ENCODE results near the gene CPSF4L.
"Not testable (repeated sequence)": the region's sequence is repeated elsewhere in the genome, so short reads cannot be mapped to it uniquely, and the experiment has no call there.

Gene CPSF4L

DNA sequence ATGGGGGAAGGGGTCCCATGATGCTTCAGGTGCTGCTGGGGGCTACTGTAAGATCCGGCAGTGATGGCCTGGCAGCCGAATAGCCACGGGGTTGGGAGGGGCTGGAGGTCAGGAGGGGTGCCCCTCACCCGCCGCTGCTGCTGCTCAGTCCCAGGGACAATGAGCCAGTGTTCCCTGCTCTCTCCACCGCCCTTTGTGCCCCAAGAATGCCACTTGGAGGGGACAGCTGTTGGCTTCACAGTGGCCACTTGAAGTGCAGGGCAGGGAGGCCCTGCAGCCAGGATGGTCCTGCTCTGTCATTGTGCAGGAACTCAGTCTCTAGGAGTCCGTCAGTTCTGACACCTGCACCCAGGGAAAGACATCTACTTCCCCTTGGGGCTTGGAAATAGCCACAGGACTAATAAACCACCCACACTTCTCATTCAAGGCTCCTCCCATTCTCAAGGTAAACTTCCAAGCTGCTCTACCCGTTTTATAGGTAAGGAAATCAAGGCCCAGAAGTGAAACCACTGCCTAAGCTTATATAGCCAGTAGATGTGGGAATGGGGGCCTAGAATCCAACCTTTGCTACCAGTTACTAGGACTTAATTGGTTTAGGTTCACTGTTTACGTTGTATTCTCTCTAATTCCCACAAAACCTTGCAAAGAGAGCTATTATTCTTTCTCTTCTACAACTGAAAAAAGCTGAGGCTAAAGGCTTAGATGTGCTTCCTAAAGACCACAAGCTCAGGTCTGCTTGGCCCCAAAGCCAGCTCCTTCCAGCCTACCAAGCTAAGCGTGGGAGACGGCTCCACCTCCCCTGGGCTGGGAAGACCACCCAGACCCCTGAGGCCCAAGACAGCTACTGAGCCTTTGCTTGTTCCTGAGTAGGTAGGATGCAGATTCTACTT is 6.2 kb upstream of the CPSF4L start:
- no peak for DNase-seq (ENCODE audit: low read depth)

DNA sequence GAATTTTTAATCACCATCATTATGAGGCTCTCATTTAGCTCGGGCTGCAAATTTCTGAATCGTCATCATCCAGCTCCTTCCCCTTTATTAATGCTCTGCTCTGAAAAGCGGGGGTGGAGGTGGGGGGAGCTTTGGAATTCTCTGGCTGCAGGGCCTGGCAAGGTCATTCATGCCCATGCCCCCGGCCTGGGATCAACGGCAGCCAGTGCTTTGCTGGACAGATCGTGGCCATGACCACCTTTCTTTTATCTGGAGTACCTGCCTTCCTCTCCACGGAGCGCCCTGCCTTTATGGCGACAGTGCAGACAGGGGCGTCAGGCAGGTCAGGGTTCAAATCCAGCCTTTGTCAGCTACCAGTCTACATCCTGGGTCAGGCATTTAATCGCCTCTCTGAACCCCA is 5.1 kb upstream of the CPSF4L start:
- no peak for DNase-seq (ENCODE audit: low read depth)

GRCh38 chr17:73265646-73266640 is 4.3 kb upstream of the CPSF4L start:
- DNase-seq (ENCODE audit: low read depth), result no peak

GRCh38 chr17:73264448-73264847 is 2.8 kb upstream of the CPSF4L start:
- DNase-seq (ENCODE audit: low read depth), result not testable (repeated sequence)

DNA sequence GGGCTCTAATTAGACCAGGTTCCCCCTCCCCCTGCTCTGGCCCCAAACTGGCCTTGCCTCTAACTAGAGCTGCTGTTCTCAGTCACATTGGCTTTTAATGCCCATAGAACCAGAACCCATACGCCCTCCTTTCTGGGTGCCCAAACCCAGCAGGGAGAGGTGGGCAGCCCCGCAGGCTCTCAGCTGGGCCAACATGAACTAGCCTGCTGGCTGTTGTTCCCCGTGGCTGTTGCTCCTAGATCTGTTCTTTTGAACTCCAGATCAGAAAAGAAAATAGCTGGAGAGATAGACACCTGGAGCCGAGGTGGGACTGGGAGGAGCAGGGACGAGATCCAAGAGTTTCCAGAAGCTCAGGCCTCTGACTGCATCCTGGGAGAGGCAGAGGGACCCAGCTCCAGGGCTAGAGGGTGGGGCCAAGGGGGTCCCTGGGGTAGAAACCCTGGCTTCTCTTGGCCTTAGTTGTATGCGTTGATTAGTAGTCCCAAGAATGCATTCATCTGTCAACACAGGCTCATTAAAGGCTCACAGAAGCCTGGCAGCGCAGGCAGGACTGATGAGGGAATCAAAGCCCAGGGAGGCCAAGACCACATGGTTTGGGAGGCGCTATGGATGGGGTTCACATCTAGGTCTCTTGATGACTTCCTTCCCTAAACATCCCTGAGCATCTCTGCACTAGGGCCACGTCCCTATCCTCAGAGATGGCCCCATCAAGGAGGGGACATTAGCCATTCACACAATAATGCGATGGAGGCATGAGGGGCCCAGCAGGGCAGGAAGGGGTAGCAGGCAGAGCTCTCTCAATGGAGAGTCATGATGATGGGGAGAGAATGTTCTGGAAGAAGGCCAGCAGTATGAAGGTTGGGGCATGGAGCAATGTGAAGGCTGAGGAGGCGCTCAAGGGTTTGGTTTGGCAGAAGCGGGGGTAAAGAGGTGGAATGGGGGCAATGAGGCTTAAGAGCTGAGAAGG is 1.3 kb upstream of the CPSF4L start:
- no peak for DNase-seq (ENCODE audit: low read depth)

GRCh38 chr17:73261952-73262675 is 434 bp upstream of the CPSF4L start:
- no peak for DNase-seq (ENCODE audit: low read depth)

DNA sequence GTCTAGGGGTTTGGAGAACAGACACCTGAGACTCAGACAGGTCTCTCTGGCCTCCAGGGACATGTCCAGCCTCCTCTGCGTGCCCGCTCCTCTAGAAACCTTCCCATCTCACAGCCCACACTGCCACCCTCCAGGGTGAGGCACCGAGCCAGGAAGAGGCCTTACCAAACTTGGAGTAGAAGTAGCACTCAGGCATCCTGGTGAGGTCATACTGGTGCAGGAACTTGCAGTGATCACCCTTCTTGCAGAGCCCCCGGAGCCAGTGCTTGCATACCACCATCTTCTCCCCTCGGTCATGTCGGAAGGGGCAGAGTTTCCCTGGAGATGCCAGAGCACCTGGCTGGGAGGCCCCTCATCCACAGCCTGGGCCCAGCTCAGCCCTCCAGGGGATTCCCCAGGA is 4.2 kb downstream of the CPSF4L start:
- DNase-seq (ENCODE audit: low read depth), result no peak

DNA sequence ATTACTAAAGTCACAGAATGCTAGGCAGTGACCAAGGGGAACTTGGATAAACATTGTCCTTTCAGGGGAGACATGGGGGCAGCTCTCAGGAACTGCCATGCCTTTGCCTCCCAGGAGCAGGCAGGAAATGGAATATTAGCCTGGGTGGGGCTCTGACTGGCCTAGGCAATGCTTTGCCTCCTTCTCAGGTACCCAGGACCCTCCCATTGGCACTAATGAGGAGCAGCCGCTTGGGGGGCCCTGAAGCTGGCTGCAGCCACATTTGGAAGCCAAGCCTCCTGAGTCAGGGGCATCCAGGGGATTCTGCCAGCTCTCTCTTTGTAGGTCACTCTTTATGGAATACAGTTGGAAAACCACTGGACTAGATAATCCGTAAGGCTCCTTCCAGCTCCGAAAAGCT is 5.5 kb downstream of the CPSF4L start:
- DNase-seq (ENCODE audit: low read depth), result no peak

- peak; percentile 27 for DNase-seq (ENCODE audit: low read depth)
Measured at GRCh38 chr17:73255671-73256181, 6.0 kb downstream of the CPSF4L start.

DNA sequence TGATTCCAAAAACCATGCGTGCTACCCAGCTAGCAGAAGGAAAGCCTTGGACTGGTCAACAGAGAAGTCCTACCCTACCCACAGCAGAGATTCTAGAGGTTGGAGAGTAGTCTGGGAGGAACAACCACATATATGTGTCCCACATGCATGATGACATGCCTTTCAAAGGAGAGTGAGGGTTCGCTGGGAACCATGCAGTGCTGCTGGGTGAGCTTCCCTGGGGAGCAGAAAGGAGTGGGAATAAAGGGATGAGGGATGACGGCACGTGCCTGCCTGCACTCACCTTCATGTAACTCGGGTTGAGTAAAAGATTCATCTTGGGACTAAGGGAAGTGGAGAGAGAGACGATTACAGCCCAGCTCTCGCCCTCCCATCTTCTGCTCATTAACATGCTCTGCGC is 9.8 kb downstream of the CPSF4L start:
- no peak for DNase-seq (ENCODE audit: low read depth)

DNA sequence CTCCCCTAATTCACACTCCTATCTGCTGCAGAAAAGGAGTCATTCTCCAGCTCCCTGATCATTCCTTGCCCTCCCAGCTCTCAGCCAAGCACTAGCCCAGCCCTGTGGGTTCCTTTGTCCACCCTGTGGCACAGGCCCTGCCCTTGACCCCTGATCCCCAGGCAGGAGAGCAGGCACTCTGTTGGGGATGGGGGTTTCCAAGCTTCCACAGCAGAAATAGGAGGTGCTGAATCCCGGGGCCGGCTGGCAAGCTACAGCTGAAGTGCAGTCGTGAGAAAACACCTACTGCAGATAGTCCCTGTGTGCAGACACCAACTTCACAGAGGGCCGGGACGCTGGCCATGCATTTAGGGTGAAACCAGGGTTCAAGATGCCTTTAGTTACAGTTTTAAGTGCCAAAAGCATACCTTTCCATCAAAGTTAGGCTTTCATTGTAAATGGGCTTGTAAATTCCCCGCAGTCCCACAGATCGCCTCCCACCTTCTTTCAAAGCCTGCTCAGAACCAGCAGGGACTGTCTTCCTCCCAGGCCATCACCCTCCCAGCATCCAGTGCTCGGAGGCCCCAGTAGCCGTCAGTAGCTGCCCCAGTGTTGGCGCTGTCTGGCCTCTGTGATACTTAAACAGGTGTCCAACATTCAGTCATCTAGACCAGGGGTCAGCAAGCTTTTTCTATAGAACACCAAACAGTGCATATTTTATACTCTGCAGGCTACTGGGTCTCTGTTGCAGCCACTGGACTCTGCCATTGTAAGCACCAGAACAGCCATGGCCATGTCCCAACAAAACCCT is 10.6 kb downstream of the CPSF4L start:
- no peak for DNase-seq (ENCODE audit: low read depth)

DNA sequence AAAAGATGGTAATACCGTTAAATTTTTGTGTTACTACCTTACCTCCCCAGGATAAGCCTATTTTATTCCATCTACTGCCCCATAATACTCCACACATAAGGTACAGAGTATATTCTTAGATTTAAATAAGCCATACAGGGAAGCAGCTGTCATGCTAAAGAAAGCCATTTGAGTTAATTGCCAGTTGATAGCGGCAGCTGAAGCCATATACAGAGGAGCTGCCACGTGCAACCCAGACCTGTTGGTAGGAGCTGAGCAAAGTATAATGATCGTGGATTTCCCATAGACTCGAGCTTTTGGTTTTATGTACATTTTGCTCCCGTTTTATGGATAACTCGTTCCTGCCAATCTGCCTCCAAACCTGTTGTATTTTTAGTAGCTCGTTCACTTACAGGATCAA is 12.0 kb downstream of the CPSF4L start:
- no peak for DNase-seq (ENCODE audit: low read depth)

- no peak for DNase-seq (ENCODE audit: low read depth)
Measured at GRCh38 chr17:73248532-73248931, 13.1 kb downstream of the CPSF4L start.

DNA sequence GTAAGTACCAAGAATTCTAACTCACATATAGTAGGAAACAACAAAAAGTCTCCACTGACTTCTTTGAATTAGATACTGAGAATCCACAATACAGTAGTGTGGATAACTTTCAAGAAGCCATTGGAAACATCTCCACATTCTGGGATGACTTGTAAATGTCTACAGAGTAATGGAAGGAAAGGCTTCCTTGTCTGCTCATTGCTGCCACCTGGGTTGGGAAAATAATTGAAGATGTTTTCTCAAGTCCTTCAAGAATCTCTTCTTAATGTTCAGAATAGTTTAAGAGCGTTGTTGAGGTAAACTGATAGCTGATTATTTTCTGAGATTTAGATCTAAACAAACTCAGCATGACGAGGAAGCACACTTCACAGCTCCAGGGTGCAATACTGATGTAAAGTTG is 14.0 kb downstream of the CPSF4L start:
- DNase-seq (ENCODE audit: low read depth), result no peak

DNA sequence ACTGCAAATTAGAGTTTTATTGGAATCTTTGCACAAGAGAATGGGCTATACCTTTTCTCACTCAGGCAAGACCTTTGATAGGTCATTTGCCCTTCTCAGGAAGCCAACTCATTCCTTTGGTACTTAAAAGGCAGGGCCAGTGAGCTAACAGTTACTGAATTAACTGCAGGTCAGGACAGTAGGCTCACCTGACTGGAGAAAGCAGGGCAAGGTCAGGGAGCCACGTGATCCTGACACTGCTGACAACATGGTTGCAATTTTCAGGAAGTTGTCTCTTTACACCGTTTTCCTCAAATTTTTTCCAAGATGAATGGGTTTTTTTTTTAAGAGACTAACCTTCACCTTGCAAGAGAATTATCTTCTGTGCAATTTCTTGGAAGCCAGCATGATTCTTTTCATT is 21.1 kb downstream of the CPSF4L start:
- no peak for DNase-seq (ENCODE audit: low read depth)

- DNase-seq (ENCODE audit: low read depth), result no peak
Measured at GRCh38 chr17:73237714-73238113, 24.0 kb downstream of the CPSF4L start.

- DNase-seq (ENCODE audit: low read depth), result no peak
Measured at GRCh38 chr17:73234736-73235135, 26.9 kb downstream of the CPSF4L start.

GRCh38 chr17:73232587-73233373 is 28.9 kb downstream of the CPSF4L start:
- DNase-seq (ENCODE audit: low read depth), result no peak
